Stomach smooth muscle (tissue), 2 donors: Measurements from ENCODE around the gene CELA3A.

Experiments
- H3K27ac ChIP-seq: one replicate; pipeline ENCODE4 v1.7.0; 2013; ENCODE audit warnings: mild to moderate bottlenecking, low read length, inconsistent platforms
- H3K27me3 ChIP-seq, 2 donors: one replicate each; pipeline ENCODE4 v1.7.0; 2013; ENCODE audit warnings: low read length in 2 of 2; ENCODE audit not compliant: insufficient read depth in 2 of 2, control insufficient read depth in 1 of 2
- H3K36me3 ChIP-seq, 2 donors: one replicate each; pipeline ENCODE4 v1.7.0; 2013; ENCODE audit warnings: low read length in 2 of 2; ENCODE audit not compliant: control insufficient read depth in 2 of 2, insufficient read depth in 2 of 2
- H3K4me1 ChIP-seq: one replicate; pipeline ENCODE4 v1.7.0; 2013; ENCODE audit warnings: low read length; ENCODE audit not compliant: control insufficient read depth, insufficient read depth
- H3K4me3 ChIP-seq, 2 donors: one replicate each; pipeline ENCODE4 v1.7.0; 2013; ENCODE audit warnings: low read length in 2 of 2
- H3K9ac ChIP-seq, 2 donors: one replicate each; pipeline ENCODE4 v1.7.0; 2013; ENCODE audit warnings: low read length in 2 of 2, mild to moderate bottlenecking in 1 of 2
- H3K9me3 ChIP-seq, 2 donors: one replicate each; pipeline ENCODE4 v1.7.0; 2013; ENCODE audit warnings: low read length in 2 of 2; ENCODE audit not compliant: control insufficient read depth in 2 of 2
- donor health status: healthy.
- donor health status: Pancreatic carcinoma.

CELA3A gene

DNA sequence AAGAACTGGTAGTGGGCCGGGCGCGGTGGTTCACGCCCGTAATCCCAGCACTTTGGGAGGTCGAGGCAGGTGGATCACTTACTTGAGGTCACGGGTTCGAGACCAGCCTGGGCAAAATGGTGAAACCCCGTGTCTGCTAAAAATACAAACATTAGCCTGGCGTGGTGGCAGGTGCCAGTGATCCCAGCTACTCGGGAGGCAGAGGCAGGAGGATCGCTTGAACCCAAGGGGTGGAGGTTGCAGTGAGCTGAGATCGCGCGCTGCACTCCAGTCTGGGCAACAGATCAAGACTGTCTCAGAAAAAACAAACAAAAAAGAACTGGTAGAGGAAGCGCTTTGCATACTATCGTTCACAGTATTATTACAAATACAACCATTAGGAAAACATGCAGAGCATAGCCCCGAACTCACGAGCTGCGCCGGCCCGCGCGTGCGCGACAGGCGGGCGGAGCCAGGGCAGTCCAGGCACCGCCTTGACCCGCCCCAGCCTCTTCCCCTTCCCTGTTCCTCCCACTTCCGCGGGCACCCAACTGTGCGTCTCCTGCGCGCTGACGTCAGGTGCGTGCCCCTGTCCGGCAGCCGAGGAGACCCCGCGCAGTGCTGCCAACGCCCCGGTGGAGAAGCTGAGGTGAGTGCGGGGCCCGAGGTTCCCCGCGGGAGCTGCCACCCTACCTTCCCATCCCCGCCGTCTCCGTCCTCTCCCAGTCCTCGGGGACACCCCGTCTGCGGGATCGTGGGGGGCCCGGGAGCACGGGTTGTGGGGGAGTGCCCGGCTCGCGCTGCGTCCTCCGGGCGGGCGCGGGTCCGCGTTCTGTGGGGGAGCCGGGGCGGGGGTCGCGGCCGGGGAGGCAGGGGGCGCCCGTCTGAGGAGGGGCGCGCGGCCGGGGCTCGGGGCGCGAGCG, 50.9 kb downstream of the CELA3A start, which contains the start of gene CDC42:
Gene CDC42 (plus strand): TSS at position 595 of the 902 bp plus-strand sequence. CDS start 25,770 bp downstream, outside the sequence.
- no peaks in the 10 kb centered on the region for H3K36me3 ChIP-seq
- peaks cover 21% of the 10 kb centered on the region for H3K4me1 ChIP-seq
- no peaks in the 10 kb centered on the region for H3K27me3 ChIP-seq
- H3K27ac ChIP-seq = peak within 1 kb of the TSS; percentile 92
- H3K4me3 ChIP-seq = peak within 1 kb of the TSS; percentile 83 to 88
- H3K9me3 ChIP-seq = no peaks in the 10 kb centered on the region
- peak within 1 kb of the TSS; percentile 84 to 94 for H3K9ac ChIP-seq

DNA sequence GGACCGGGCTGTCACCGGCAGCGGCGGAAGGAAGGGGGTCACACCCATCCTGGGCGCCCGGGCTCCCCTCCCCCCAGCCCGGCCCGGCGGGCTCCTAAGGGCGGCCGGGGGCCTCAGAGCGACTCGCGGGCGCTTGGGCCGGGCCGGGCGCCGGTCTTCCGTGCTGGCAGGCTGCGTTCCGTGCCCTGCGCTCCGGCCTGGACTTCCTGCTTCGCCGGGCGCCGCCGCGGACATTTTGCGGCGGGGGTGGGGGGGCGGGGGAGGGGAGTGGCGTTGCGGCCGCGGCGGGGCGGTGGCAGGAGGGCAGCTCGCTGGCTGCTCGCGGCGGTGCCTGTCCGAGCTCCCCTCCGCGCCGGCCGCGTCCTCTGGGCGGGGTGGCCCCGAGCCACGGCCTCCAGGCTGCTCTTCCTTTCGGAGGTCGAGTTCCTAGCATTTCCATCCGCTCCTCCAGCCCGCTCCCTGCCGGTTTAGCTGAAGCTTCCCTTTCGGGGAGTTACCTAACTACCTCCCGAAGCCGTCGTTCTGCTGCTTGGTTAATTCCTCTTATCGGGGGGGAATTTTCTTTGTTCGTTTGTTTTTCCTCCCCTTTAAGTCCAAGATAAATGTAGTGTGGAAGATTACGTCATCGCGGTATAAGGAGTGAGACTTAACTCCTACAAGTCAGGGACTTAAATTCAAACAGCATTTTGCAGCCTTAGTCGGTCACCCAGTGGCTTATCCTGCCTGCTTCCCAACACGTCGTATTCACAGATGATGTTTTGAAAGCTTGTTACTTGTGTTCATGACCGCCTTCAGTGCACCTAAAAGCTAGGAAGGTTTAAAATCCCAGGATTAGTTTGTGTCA, 51.8 kb downstream of the CELA3A start:
- Histone ChIP-seq H3K36me3 (no peaks in the 10 kb centered on the region), H3K9me3 (no peaks in the 10 kb centered on the region), H3K27ac (peak overlapping the region; percentile 92), H3K9ac (peak overlapping the region; percentile 84 to 94), H3K27me3 (no peaks in the 10 kb centered on the region), H3K4me3 (peak overlapping the region; percentile 83 to 88), H3K4me1 (peaks cover 29% of the 10 kb centered on the region)

DNA sequence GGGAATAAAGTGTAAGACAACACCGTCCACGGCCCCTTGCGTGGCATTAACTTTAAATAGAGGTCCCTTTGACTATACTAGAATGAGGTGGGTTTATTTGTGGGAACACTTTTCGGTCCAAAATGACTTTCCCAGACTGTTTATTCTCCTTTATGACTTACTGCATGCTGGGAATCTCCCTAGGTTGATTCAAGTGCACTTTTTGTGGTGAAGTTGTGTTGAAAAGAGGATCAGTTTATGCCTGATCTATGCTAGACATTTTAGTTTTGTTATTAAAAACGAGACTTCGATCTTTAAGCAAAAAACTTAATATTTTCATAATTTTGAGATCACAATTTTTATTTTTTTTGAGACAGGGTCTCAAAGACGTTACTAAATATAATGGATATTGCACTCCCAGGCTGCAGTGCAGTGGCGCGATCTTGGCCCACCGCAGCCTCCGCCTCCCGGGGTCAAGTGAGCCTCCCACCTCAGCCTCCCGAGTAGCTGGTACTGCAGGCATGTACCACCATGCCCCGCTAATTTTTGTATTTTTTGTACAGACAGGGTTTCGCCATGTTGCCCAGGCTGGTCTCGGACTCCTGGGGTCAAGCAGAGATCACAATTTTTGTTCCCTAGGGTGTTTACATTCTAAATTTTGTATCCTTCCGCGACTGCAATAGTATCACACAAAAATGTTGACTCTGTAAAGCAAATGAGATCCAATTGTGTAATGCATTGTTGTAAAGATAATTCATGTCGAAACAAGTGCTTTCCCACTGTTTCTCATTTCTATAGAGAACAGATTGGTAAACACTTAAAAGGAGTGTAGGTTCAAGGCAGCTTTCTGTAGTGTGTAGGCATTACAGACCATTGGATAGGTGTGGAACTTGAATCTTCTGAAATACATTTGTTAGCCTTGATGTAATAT, 52.7 kb downstream of the CELA3A start:
- Histone ChIP-seq H3K4me3 (peak overlapping the region; percentile 83 to 88), H3K4me1 (peaks cover 29% of the 10 kb centered on the region), H3K36me3 (no peaks in the 10 kb centered on the region), H3K27me3 (no peaks in the 10 kb centered on the region), H3K9me3 (no peaks in the 10 kb centered on the region), H3K27ac (peak overlapping the region; percentile 92), H3K9ac (peak overlapping the region; percentile 84 to 94)

DNA sequence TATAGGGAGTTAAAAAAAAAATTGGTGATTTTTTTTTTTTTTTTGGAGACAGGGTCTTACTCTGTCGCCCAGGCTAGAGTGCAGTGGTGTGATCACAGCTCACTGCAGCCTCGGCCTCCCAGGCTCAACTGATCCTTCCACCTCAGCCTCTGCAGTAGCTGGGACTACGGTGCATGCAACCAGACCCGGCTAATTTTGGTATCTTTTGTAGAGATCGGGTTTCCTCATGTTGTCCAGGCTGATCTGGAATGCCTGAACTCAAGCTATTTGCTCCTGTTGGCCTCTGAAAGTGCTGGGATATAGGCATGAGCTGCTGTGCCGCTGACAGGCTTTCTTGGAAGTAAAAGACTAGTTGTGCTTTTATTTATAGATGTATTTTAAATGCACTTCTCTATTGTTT, 54.0 kb downstream of the CELA3A start:
- H3K4me1 ChIP-seq = peaks cover 37% of the 10 kb centered on the region
- H3K9ac ChIP-seq = no peak overlapping the region
- H3K36me3 ChIP-seq = no peaks in the 10 kb centered on the region
- H3K27ac ChIP-seq = no peak overlapping the region
- no peaks in the 10 kb centered on the region for H3K9me3 ChIP-seq
- no peaks in the 10 kb centered on the region for H3K27me3 ChIP-seq
- peak overlapping the region; percentile 29 to 35 for H3K4me3 ChIP-seq

DNA sequence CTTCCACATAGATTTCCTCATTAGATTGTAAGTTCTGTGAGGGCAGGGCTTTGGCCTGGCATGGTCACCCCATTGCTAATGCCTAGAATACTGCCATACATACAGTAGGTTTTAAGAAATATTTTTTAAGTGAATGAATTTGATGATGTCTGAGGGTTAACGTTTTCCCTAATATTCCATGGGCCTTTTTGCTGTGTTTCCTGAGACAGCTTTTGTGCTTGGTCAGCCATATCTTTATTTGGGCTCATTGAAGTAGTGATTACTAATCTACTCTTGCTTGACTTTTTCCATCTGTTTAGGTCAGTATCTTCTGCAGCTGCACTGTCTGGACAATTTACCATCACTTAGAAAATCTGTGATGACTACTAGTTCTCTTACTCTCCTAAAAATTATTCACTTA, 54.6 kb downstream of the CELA3A start:
- Histone ChIP-seq H3K4me1 (peaks cover 37% of the 10 kb centered on the region), H3K9ac (peak overlapping the region in 1 of 2 donors; percentile 27), H3K27me3 (no peaks in the 10 kb centered on the region), H3K27ac (no peak overlapping the region), H3K4me3 (peak overlapping the region in 1 of 2 donors; percentile 35), H3K36me3 (no peaks in the 10 kb centered on the region), H3K9me3 (no peaks in the 10 kb centered on the region)

DNA sequence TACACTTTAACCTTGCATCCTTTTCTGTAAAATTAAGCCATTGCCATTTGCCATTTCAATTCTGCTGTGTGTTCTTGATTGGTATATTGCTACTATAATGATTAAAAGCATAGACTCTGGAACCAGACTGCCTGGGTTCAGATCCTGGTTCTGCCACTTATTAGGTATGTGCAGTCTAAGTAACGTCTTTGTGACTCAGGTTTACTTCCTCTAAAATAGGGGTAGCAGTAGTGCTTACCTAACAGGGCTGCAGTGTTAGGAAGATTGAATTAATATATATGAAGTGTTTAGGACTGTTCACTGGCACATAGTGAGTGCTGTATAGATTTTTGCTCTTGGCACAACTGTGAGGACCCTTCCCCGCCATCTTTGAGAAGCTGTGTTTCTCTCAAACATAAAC, 55.5 kb downstream of the CELA3A start:
- Histone ChIP-seq H3K4me3 (no peak overlapping the region), H3K27ac (no peak overlapping the region), H3K9ac (peak overlapping the region in 1 of 2 donors; percentile 30), H3K4me1 (peaks cover 39% of the 10 kb centered on the region), H3K36me3 (no peaks in the 10 kb centered on the region), H3K9me3 (no peaks in the 10 kb centered on the region), H3K27me3 (no peaks in the 10 kb centered on the region)

DNA sequence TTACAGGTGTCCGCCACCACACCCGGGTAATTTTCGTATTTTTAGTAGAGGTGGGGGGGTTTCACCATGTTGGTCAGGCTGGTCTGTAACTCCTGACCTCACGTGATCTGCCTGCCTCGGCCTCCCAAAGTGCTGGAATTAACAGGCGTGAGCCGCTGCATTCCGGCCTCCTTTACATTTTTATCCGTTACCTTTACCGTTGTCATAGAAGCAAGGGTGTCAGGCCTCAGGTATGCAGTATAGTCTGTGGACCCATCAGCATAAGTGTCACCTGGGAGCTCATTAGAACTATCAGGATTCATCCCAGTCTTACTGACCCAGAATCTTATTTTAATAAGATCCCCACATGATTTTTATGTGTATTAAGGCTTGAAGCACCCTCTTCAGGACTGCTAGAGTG, 56.4 kb downstream of the CELA3A start:
- no peaks in the 10 kb centered on the region for H3K27me3 ChIP-seq
- H3K9ac ChIP-seq = no peak overlapping the region
- H3K27ac ChIP-seq = no peak overlapping the region
- H3K9me3 ChIP-seq = no peaks in the 10 kb centered on the region
- H3K4me3 ChIP-seq = no peak overlapping the region
- peaks cover 36% of the 10 kb centered on the region for H3K4me1 ChIP-seq
- no peaks in the 10 kb centered on the region for H3K36me3 ChIP-seq
